GM19351 (cell line): ENCODE measurements around the gene PTDSS2.
"Not testable (repeated sequence)": the region's sequence is repeated elsewhere in the genome, so short reads cannot be mapped to it uniquely, and the experiment has no call there.

Experiments used
- ATAC-seq: cut with Tn5 transposase; IDR thresholded peaks from one replicate; pipeline ENCODE4 v1.9.1; 2021; ENCODE audit warnings: mild to moderate bottlenecking, moderate library complexity; ENCODE audit not compliant: unreplicated experiment

The PTDSS2 gene

DNA sequence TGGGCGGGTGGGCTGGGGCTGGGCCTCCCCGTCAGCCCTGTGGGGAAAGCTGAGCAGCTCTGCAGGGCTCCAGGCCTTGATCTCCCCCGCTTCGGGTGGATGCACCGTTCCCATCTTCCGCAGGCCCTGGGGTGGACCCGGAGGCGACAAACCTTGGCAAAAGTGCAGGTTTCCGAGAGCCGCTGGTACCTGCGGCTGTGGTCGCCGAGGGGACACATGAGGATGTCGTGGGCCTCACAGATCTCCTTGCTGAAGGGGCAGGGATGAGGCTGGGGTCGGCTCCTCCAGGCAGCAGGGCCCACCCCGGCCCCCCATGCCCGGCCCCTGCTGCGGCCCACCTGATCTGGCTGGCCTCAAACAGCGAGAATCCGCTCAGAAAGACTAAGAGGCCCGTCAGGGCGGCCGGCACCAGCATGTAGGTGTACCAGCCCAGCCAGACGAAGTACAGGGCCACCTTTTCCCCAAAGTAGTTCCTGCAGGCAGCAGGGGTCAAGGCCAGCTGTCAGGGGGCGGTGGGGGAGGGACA, 20.1 kb upstream of the PTDSS2 start:
- ATAC-seq: no peak

DNA sequence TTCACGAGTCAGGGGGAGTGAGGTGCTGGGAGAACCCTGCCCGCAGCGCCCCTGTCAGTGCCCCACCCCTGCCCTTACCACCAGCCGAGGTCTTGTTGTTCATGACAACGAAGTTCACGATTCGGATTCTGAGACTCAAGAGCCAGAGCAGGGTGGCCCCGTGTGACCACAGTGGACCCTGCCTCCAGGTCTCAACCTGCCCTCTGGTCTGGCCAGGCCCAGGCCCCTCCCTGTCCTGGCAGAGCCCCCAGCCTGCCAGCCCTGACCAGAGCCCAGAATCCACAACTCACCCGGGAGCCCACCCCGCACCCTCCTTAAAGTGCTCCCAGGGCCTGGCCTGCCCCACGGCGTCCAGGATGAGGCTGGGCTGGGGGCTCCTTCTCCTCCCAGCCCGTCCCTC, 18.2 kb upstream of the PTDSS2 start:
- ATAC-seq: no peak

DNA sequence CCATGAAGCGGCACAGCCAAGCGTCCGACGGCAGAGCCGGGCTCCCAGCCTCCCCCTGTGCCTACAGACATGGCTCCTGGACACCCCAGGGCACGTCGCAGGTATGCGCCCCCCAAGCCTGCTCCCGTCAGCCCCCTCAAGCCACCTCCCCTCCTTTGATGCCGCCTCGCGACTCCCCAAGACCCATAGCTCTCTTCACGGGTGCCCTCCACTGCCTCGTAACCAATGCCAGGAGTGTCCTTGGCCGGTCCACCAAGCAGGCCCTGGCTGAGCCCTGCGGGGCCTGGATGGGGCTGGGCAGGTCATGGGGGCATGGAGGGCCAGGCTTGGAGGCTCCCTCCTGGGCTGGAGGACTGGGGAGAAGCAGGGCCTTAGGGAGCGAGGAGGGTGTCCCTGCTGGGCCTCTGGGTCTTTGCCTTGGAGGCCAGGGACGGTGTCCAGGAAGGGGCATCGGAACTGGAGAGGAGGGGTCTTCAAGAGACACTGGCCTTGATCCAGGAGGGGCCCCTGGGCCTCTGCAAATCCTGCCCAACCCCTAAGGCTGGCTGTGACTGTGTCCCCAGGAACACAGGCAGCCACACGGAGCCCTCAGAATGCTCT, 17.5 kb upstream of the PTDSS2 start:
- ATAC-seq: no peak

DNA sequence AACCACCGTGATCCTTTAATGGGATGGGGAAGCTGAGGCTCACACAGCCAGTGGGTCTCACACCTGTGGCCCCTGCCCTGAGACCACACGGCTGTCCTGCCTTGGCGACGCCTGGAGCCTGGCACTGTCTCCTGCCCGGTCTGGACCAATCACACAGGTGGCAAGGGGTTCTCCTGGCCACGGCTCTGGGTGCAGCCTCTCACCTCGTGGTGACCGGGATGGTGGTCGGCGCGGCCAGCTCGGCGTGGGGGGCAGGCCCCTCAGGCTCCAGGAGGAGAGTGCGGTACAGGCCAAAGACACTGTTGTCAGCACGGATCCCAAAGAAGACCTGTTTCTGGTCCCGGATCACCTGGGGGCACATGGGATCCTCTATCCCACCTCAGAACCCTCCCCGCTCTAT, 17.0 kb upstream of the PTDSS2 start:
- no peak for ATAC-seq

DNA sequence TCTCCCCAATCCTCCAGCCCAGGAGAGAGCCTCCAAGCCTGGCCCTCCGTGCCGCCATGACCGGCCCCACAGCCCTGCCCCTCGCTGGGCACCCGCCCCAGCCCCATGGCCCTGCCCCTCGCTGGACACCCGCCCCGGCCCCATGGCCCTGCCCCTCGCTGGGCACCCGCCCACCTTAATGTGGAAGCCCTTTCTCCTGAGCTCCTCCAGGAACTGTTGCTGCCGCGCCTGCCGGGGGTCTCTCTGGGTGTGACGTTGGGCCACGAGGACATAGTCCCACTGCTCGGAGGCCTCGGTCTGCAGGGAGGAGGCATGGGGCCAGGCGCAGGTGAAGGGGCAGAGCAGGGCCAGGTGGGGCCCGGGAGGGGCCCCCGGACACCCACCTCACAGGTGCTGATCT, 16.4 kb upstream of the PTDSS2 start:
- ATAC-seq: no peak

DNA sequence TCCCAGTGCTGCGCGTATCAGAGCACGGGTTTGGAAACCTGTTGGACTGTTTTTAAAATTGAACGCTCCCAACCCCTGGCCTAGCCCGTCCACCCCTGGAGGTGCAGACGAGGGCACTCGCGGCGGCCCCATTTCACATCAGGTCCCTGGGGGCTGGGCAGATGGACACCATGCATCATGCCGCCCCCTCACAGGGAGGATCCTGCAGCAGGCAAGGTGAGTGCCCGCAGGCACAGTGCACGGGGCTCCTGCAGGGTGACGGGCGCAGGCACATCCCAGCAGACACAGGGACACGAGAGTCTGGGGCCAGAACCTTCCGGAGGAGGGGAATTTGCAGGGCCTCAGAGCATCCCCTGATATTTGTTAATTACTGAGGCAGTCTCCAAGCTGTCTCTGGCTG, 15.6 kb upstream of the PTDSS2 start:
- ATAC-seq: no peak

DNA sequence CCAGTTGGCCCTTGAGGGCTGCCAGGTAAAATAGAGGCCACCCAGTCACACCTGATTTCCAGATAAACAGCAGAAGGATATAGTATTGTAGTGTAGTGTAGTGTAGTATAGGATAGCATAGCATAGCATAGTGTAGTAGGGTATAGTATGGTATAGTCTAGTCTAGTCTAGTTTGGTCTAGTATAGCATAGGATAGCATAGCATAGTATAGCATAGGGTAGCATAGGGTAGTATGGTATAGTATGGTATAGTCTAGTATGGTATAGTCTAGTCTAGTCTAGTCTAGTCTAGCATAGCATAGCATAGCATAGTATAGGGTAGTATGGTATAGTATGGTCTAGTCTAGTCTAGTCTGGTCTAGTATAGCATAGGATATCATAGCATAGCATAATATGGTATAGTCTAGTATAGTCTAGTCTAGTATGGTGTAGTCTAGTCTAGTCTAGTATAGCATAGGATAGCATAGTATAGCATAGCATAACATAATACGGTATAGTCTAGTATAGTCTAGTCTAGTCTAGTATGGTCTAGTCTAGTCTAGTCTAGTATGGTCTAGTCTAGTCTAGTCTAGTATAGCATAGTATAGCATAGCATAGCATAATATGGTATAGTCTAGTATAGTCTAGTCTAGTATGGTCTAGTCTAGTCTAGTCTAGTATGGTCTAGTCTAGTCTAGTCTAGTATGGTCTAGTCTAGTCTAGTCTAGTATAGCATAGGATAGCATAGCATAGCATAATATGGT, 14.9 kb upstream of the PTDSS2 start:
- ATAC-seq: not testable (repeated sequence)

DNA sequence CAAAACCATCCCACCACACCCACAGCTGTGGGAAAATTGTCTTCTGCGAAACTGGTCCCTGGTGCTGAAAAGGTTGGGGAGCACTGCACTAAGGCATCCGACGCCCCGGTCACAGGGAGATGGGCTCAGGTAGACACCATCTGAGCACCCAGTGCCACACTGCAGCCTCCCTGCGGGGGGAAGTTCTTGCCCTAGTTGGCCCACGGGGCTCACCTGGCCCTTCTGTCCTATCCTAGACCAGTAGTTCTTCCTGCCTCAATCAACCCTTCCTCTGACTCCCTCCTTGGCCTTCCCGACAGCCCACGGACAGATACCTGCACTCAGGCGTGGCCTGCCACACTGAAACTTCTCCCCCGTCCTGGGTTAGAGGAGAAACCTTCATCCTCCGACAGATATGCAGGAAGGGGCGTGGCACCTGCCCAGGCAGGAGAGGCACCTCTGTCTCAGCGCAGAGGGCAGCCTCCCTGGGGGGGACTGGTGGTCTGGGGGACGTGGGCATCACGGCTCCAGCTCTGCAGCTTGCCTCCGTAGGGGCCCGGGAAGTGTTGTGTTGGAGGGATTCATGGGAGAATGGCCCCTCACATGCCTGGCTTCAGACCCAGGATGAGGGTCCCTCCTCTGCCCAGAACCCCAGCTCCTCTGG, 12.7 kb upstream of the PTDSS2 start:
- ATAC-seq: no peak

DNA sequence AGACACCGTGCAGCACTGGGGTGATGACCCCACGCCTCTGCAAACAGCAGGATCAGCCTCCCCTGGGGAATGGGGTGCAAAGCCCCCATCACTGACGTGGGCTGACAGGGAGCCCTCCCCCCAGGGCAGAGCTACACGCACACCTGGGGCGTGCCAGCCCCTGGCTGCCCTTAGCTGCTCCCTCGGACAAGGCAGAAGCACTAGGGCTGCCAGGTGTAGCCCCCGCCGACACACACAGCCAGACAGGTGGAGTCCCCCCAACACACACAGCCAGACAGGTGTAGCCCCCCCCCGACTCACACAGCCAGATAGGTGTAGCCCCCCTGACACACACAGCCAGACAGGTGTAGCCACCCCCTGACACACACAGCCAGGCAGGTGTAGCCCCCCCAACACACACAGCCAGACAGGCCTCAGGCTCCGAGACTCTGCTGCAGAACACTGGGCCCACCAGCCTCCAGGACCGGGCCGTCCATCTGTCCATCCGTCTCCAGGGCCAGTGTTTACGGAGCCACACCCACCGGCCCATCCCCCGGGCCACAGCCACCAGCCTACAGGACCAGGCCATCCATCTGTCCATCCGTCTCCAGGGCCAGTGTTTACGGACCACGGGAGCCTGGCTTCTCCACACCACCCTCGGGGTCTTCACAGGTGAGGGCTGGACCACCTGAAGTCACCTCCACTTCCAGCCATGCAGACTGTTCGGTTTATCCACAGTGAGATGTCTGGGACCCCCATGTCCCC, 11.8 kb upstream of the PTDSS2 start:
- ATAC-seq: no peak

DNA sequence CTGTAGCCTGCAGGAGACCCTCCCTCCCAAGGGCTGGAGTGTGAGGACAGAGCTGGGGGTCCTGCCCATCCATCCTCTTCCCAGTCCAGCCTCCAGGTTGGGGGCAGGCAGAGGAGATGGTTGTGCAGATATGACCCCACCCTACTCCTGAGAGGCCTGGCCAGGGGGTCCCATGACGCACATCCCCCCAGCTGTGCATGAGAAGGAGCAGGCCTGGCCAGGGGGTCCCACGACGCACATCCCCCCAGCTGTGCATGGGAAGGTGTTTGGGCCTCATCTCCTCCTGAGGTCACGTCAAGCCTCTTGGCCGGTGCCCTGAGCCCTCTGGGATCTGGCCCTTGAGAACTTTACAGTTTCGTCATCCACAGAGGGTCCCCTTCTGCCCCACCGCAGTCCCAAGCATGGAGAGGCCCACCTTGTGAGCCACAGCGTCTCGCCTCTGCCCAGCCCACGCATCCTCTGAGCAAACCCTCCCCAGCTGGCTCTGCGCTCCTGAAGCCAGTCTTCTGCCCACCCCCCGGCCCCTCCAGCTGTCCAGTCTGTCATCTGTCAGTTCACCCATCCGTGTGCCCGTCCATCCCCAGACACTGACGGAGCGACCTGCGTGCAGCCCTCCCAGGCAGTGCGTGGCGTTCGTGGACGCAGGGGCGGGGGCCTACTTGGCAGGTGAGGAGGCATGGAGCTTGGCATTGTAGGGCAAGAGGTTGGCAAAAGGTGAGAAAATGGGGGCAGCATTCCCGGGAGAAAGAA, 10.6 kb upstream of the PTDSS2 start:
- ATAC-seq: no peak

DNA sequence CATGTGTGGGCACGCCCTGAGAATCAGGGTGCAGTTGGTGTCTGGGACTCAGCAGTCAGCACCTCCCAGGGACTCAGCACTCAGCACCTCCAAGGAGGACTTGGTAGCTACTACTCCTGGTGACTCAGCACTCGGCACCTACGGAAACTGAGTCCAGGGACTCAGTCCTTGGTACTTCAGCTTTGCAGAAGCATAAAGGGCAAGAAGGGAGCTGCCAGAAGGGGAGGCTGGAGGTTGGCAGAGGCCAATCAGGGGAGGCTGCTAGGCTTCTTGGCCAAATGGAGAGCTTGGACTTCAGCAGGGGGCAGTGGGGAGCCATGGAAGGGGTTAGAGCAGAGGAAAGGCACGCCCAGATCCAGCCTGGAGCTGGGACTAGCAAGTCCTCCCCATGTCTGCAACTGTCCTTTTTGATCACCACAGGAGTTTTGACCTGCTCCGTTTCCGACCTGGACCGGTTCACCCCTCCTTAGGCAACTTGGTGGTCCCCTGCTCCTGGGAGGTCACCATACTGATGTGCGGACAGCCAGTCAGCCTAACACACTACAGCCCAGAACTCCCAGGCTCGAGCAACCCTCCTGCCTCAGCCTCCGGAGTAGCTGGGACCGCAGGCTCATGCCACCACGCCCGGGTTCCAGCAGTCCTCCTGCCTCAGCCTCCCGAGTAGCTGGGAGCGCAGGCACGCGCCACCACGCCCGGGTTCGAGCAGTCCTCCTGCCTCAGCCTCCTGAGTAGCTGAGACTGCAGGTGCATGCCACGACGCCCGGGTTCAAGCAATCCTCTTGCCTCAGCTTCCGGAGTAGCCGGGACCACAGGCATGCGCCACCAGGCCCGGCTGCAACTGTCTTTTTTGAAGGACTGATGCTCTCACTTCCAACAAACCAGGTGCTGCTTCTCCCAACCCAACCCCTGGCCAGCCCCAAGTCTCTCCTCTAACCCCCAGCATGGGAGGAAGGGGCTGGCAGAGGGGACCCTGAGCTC, 9.7 kb upstream of the PTDSS2 start:
- no peak for ATAC-seq

DNA sequence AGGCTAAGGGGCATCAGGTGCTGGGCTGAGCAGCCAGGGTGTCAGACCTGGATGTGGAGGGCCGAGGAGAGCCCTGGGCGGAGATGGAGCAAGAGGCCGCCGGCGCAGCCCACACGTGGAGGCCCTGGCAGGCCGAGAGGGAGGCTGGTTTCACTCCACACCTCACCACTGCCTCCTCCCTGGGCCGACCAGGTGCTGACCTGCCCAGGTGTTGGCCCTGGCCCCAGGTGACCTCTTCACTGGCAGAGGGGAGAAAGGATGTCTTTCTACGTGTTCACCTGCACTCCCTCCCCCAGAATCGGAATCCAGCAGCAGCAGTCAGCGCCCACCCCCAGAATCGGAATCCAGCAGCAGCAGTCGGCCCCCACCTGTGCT, 9.0 kb upstream of the PTDSS2 start:
- no peak for ATAC-seq

DNA sequence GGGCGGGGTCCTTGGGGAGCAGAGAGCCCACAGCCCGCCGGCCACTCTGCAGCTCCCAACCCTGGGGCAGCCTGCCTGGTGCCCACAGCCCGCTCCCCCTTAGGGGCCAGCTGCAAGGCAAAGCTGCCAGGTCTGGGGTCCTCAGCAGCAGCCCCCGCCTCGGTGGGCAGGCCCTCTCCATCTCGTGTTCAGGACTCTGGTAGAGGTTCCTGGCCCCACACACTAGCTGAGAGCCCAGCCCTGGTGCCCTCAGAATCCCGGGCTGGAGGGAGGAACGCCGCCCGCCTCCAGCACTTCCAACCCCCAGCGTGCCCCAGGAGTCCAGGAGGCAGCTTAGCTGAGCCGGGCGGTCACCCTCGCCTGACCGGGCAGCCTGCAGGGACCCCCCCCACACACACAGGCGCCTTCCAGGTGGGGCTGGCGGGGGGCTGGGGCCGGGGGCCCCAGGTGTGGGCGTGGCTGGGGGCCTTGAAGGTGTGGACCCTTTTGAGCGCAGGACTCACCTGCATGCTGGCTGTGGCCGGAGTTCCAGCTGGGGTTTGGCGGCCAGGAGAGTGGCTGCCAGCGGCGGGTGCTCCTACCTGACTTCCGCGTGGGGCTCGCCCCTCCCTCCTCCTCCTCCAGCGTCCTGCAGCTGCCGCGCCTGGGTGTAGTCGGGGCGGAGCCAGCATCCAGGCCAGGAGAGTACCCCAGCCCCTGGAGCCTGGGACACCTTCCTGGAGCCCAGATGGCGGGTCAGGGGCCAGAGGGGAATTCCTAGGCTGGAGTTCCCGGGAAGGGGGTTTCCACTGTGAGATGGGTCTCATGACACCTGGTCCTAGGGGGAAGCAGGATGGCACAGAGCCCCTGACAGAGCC, 8.4 kb upstream of the PTDSS2 start, which contains the start of gene ANO9:
Gene ANO9, minus strand, starts transcription at position 594 of the 857 bp plus-strand sequence. Its CDS starts 85 bp downstream, at position 509.
- ATAC-seq: no peak

DNA sequence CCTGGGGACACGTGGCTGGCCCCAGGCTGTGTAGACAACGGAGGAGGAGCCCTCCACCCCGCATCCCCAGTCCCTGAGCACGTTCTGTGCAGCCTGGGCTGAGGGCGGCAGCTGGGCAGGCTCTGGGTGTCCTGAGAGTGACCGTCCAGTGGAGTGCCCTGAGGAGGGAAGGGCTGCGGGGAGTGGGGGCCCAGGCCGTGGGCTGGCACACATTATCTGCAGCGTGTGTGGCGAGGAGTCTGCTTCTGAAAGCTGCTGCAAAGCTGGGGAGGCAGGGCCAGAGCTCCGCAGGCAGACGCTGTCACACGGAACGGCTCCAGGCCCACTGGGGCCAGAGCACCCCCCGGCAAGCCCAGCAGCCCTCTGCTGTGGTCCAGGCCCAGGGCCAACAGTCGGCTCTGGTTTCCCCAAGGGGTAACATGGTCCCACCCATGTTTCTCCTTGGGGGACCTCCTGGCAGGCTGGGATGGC, 7.4 kb upstream of the PTDSS2 start:
- ATAC-seq: no peak

DNA sequence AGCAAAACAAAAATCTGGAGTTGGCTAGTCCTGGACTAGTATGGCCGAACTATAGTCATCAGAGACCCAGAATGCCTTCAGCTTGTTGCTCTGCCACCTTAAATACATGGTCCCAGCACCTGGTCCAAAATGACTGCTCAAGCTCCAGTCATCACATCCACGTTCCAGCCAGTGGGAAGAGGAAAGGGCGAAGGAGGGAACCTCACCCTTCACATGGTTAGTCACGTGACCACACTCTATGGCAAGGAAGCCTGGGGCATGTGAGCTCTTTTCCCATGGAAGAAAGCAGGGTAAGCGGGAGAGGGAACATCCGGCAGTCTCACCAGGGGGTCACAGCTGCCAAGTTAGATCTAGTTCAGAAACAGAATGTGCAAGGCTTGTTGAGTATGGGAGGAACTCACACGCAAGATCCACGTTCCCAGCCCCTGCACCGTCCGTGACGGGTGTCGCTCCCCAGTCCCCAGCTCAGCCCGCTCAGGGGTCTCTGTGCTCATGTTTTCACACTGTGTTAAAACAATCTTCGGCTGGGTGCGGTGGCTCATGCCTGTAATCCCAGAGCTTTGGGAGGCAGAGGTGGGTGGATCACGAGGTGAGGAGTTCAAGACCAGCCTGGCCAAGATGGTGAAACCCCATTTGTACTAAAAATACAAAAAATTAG, 6.4 kb upstream of the PTDSS2 start:
- no peak for ATAC-seq

DNA sequence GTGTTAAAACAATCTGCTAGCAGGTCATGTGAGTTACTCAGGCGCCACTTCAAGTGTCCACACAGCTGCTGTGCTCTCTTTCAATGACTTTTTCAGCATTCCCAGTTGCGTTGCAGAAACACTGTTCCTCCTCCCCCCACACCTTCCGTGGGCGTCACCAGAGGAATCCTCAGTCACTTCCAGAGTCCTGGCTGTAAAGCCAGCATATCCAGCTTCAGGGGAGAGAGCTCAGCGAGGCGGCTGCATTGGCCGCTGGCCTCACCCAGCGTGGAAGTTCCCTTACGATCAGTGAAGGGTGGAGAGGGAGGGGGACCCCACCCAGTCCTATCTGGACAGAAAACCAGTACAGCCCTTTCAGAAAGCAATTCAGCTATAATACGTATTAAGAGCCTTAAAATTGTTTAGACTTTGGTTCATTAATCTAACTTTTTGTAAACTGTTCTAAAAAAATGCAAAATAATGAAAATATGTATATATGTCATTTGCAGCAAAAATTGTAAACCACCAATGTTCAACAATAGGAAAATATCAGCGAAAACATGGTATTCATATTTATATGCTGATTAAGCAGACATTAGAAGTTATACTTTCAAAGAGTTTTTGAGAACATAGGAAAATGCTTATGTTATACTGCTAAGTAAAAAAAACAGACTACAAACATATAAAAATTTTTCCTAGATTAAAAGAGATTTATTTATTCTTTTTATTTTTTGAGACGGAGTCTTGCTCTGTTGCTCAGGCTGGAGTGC, 5.5 kb upstream of the PTDSS2 start:
- no peak for ATAC-seq
